ENCODE measurements around the gene ANKS4B.
"Not testable (repeated sequence)": the region's sequence is repeated elsewhere in the genome, so short reads cannot be mapped to it uniquely, and the experiment has no call there.

ANKS4B gene

GRCh38 chr16:21233521-21234150, at the start of gene ANKS4B:
TSS of gene ANKS4B (plus strand) at chr16:21233699. CDS start at chr16:21233738, 39 bp downstream.
- peak; percentile 80 for DNase-seq

GRCh38 chr16:21183995-21184394, 49.5 kb upstream of the ANKS4B start:
- no peak for DNase-seq

GRCh38 chr16:21184834-21185233, 48.7 kb upstream of the ANKS4B start:
- no peak for DNase-seq

- DNase-seq = no peak
Measured at GRCh38 chr16:21185659-21186325, 47.7 kb upstream of the ANKS4B start.

- DNase-seq = no peak
Measured at GRCh38 chr16:21186326-21186691, 47.2 kb upstream of the ANKS4B start.

- no peak for DNase-seq
Measured at GRCh38 chr16:21189311-21189710, 44.2 kb upstream of the ANKS4B start.

- no peak for DNase-seq
Measured at GRCh38 chr16:21190013-21190412, 43.5 kb upstream of the ANKS4B start.

GRCh38 chr16:21190599-21190998, 42.9 kb upstream of the ANKS4B start:
- DNase-seq = no peak

- DNase-seq = no peak
Measured at GRCh38 chr16:21192991-21193390, 40.5 kb upstream of the ANKS4B start.

- no peak for DNase-seq
Measured at GRCh38 chr16:21194771-21195301, 38.7 kb upstream of the ANKS4B start.

- DNase-seq = not testable (repeated sequence)
Measured at GRCh38 chr16:21195330-21195729, 38.2 kb upstream of the ANKS4B start.

- DNase-seq = no peak
Measured at GRCh38 chr16:21197112-21197511, 36.4 kb upstream of the ANKS4B start.

- no peak for DNase-seq
Measured at GRCh38 chr16:21197621-21198020, 35.9 kb upstream of the ANKS4B start.

GRCh38 chr16:21199607-21200218, 33.8 kb upstream of the ANKS4B start:
- no peak for DNase-seq

GRCh38 chr16:21203155-21203797, 30.2 kb upstream of the ANKS4B start:
- peak; percentile 28 for DNase-seq

- no peak for DNase-seq
Measured at GRCh38 chr16:21205303-21205702, 28.2 kb upstream of the ANKS4B start.

GRCh38 chr16:21206550-21206949, 26.9 kb upstream of the ANKS4B start:
- no peak for DNase-seq

GRCh38 chr16:21208446-21209230, 24.9 kb upstream of the ANKS4B start:
- DNase-seq = peak; percentile 42

GRCh38 chr16:21211486-21211885, 22.0 kb upstream of the ANKS4B start, which contains the start of gene ZP2:
TSS of gene ZP2 (minus strand) at chr16:21211574. CDS start at chr16:21211547, 27 bp downstream.
- no peak for DNase-seq

GRCh38 chr16:21214086-21214485, 19.4 kb upstream of the ANKS4B start:
- DNase-seq = no peak

GRCh38 chr16:21217121-21217520, 16.4 kb upstream of the ANKS4B start:
- no peak for DNase-seq

- no peak for DNase-seq
Measured at GRCh38 chr16:21218153-21218552, 15.3 kb upstream of the ANKS4B start.

GRCh38 chr16:21219551-21219950, 13.9 kb upstream of the ANKS4B start:
- no peak for DNase-seq
